ENCODE results near the gene DLST.

The DLST gene

DNA sequence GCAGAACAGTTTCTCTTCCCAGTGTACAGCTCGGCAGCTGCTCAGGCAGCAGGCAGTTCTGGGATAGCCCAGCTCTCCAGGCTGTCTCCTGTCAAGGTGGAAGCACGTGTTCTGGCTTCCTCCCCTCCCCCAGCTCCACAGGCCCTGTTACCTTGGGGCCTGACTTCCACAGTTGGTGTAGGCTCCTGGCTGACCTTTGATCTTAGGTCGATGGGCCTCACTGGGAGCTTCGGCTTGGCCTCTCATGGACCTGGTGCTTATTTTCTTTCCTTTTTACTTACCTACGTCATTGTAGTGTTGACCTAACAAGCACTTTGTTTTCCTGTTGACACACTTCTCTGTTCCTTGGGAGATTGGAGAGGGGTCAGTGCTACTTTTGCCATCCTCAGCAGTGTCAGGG, 17.0 kb downstream of the DLST start:
- H3K27ac Mint-ChIP-seq, result no peak overlapping the region
- no peak overlapping the region for H3K4me3 Mint-ChIP-seq
- no peaks in the 10 kb centered on the region for H3K27me3 Mint-ChIP-seq
- DNase-seq, result no peak
- peaks cover 59% of the 10 kb centered on the region for H3K36me3 Mint-ChIP-seq (ENCODE audit: low read depth)
- no peak for ATAC-seq
- no peaks in the 10 kb centered on the region for H3K4me1 Mint-ChIP-seq
- no peaks in the 10 kb centered on the region for H3K9me3 Mint-ChIP-seq

DNA sequence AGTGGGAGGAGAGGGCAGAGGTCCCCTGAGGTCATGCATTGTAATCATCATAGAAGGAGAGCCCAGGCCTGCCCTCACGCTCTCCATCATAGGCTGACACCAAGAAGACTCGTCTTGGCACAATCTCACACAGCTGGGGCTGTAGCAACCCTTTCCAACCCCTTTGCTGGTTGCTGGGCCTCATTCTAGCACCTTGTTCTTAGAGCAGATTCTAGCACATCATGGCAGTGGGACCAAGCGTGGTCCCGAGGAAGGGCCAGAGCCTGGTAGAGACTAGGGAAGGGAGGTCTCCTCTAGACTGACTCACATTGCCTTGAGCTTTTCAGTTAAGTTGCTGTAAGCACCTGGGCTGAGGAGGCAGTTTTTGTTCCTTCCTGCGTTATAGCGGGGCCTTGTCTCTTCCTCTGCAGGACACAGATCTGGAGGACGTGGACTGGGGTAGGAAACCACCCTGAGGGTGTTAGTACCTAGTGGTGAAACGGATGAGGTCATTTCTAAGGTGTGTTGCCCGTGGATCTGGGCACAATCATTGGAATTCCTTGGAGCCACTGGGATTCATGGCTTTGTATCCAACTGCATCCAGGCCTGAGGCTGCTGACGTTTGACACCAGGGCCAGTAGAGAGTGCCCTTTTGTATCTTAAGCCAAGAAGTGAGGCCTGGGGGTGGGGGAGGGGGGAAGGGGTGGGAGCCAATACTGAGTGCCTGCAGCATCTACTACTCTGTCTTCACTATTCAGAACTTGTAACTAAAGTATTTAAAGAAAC, 21.4 kb downstream of the DLST start:
- Mint-ChIP-seq H3K27ac (peak overlapping the region; percentile 3), H3K36me3 (ENCODE audit: low read depth) (peaks cover 40% of the 10 kb centered on the region), H3K4me3 (no peak overlapping the region), H3K4me1 (peaks cover 4% of the 10 kb centered on the region), H3K9me3 (no peaks in the 10 kb centered on the region), H3K27me3 (no peaks in the 10 kb centered on the region)
- DNase-seq, result no peak
- no peak for ATAC-seq

GRCh38 chr14:74904635-74905503, 23.2 kb downstream of the DLST start:
- Mint-ChIP-seq H3K4me1 (peaks cover 4% of the 10 kb centered on the region), H3K27me3 (no peaks in the 10 kb centered on the region), H3K9me3 (no peaks in the 10 kb centered on the region), H3K36me3 (ENCODE audit: low read depth) (peaks cover 24% of the 10 kb centered on the region), H3K27ac (peak overlapping the region; percentile 59), H3K4me3 (no peak overlapping the region)
- ATAC-seq (no peak), DNase-seq (no peak)

- peaks cover 16% of the 10 kb centered on the region for H3K36me3 Mint-ChIP-seq (ENCODE audit: low read depth)
- no peaks in the 10 kb centered on the region for H3K27me3 Mint-ChIP-seq
- H3K27ac Mint-ChIP-seq, result peak overlapping the region; percentile 59
- no peaks in the 10 kb centered on the region for H3K9me3 Mint-ChIP-seq
- peaks cover 4% of the 10 kb centered on the region for H3K4me1 Mint-ChIP-seq
- peak; percentile 88 for DNase-seq
- ATAC-seq, result peak; percentile 65
- no peak overlapping the region for H3K4me3 Mint-ChIP-seq
Measured at GRCh38 chr14:74905595-74906142, 24.0 kb downstream of the DLST start.

DNA sequence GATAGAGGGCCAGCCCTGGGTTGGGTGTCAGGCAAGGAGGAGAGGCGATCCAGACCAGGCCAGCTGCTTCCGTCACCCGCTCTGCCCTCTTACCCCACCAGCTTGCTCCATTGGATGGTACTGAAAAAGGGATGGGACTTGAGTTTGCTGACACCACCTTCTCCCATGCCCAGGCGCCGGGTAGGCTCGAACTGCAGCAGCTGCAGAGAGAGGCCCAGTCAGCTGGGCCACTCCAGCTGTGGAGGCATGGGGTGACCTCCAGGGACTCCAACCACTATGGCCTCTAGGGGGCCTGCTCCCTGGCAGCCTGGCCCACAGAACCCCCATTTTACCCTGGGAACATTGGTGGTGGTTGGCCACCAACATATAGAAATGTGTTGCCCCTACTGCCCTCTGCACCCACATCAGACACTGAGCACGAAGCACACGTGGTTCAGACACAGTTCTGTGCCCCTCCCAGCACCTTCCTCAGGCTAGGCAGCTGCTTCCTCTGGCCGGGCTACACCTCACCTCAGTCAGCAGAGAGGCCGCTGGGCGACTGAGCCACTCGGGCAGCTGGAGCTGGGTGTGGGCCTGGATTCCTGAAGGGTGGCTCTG, 25.3 kb downstream of the DLST start:
- Mint-ChIP-seq H3K4me3 (no peak overlapping the region), H3K36me3 (ENCODE audit: low read depth) (peaks cover 12% of the 10 kb centered on the region), H3K27me3 (no peaks in the 10 kb centered on the region), H3K9me3 (no peaks in the 10 kb centered on the region), H3K27ac (no peak overlapping the region), H3K4me1 (peaks cover 4% of the 10 kb centered on the region)
- ATAC-seq, result no peak
- DNase-seq, result no peak

DNA sequence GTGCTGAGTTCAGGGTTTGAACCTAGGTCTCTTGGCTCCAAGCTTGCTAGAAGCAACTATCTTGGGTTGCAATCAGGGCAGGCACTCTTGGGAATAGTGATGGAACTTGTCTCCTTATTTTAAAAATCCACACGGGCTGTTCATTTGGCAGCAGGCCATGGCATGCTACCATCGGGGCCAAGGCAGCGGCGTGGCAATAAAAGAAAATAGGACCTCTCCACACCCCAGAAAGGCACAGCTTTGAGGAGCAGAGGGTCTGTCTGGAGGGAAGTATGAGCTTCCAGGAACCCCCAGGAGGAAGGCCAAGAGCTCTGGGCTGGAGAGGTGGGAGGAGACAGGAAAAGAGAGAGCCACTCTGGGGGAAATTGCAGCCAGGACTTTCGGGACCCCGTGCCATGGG, 26.0 kb downstream of the DLST start:
- Mint-ChIP-seq H3K9me3 (no peaks in the 10 kb centered on the region), H3K4me3 (no peak overlapping the region), H3K27me3 (no peaks in the 10 kb centered on the region), H3K36me3 (ENCODE audit: low read depth) (peaks cover 12% of the 10 kb centered on the region), H3K4me1 (peaks cover 4% of the 10 kb centered on the region), H3K27ac (no peak overlapping the region)
- no peak for ATAC-seq
- DNase-seq, result no peak

DNA sequence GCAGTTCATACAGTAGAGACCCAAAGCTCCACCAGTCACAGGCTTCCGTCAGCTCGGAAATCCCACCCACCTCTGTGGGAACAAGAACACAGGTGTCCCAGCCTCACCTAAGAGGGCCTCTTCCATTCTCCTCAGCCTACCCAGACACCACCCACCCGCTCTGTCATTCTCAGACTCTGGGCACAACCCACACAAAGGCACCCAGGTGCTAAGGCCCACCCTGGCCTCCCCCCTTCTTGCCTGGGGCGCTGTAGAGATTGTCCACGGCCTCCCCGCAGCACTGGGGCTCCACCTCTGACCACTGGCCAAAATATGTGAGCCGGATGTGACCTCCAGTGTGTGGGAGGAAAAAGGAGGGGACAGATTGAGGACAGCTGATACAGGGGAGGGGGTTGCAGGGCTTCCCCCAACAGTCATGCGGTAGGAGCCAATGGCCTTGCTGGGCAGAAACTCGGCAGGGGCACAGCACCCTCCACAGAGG, 27.2 kb downstream of the DLST start:
- peaks cover 4% of the 10 kb centered on the region for H3K4me1 Mint-ChIP-seq
- ATAC-seq (no peak), DNase-seq (no peak)
- peaks cover 4% of the 10 kb centered on the region for H3K36me3 Mint-ChIP-seq (ENCODE audit: low read depth)
- no peak overlapping the region for H3K4me3 Mint-ChIP-seq
- no peaks in the 10 kb centered on the region for H3K27me3 Mint-ChIP-seq
- no peak overlapping the region for H3K27ac Mint-ChIP-seq
- no peaks in the 10 kb centered on the region for H3K9me3 Mint-ChIP-seq

DNA sequence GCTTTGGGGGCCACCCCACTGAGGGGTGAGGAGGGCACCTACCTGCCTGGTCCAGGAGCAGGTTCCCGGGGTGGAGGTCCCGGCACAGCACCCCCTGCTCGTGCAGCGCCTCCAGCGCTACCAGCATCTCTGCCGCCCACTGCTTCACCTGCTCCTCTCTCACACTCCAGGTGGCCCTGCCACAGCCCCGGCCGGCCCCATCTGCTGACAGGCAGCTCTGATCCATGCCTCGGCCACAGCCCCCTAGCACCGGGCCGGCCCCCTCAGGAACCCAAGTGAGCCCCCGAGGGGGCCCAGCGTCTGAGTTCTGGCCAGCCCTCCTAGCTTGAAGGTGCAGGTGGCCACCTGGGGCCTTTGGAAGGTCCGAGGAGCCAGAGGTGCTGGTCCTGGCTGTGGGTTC, 27.8 kb downstream of the DLST start:
- DNase-seq (no peak), ATAC-seq (no peak)
- H3K27me3 Mint-ChIP-seq, result no peaks in the 10 kb centered on the region
- H3K27ac Mint-ChIP-seq, result no peak overlapping the region
- no peak overlapping the region for H3K4me3 Mint-ChIP-seq
- no peaks in the 10 kb centered on the region for H3K9me3 Mint-ChIP-seq
- peaks cover 4% of the 10 kb centered on the region for H3K4me1 Mint-ChIP-seq
- peaks cover 2% of the 10 kb centered on the region for H3K36me3 Mint-ChIP-seq (ENCODE audit: low read depth)

- no peak for ATAC-seq
- Mint-ChIP-seq H3K27me3 (no peaks in the 10 kb centered on the region), H3K27ac (no peak overlapping the region), H3K4me3 (no peak overlapping the region), H3K4me1 (peaks cover 4% of the 10 kb centered on the region), H3K36me3 (ENCODE audit: low read depth) (peaks cover 2% of the 10 kb centered on the region), H3K9me3 (no peaks in the 10 kb centered on the region)
- no peak for DNase-seq
Measured at GRCh38 chr14:74909911-74910310, 28.2 kb downstream of the DLST start.

- no peak for ATAC-seq
- Mint-ChIP-seq H3K27me3 (no peaks in the 10 kb centered on the region), H3K4me3 (no peak overlapping the region), H3K4me1 (peaks cover 3% of the 10 kb centered on the region), H3K9me3 (no peaks in the 10 kb centered on the region), H3K27ac (no peak overlapping the region), H3K36me3 (ENCODE audit: low read depth) (no peaks in the 10 kb centered on the region)
- DNase-seq, result no peak
Measured at GRCh38 chr14:74910556-74910955, 28.8 kb downstream of the DLST start.

DNA sequence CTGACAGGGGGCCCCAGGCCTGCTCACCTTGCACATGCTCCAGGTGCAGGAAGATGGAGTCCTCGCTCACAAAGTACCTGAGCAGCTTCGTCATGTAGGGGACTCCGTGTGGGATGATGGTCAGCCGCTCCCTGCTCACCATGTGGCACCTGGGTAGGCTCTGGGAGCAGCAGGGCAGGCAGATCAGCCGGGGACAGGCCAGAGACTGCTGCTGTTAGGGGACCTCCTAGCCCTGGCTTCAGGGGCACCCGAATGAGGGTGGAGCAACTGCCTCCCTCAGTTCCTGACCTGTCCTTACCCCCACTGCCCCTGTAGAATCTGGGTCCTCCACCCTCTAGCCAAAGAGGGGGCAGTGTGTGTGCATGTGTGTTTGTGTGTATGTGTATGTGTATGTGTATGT, 29.5 kb downstream of the DLST start:
- H3K27me3 Mint-ChIP-seq, result no peaks in the 10 kb centered on the region
- ATAC-seq (no peak), DNase-seq (no peak)
- H3K4me3 Mint-ChIP-seq, result no peak overlapping the region
- no peak overlapping the region for H3K27ac Mint-ChIP-seq
- H3K36me3 Mint-ChIP-seq (ENCODE audit: low read depth), result no peaks in the 10 kb centered on the region
- no peaks in the 10 kb centered on the region for H3K4me1 Mint-ChIP-seq
- no peaks in the 10 kb centered on the region for H3K9me3 Mint-ChIP-seq

- DNase-seq (no peak), ATAC-seq (no peak)
- no peaks in the 10 kb centered on the region for H3K9me3 Mint-ChIP-seq
- H3K27ac Mint-ChIP-seq, result no peak overlapping the region
- no peaks in the 10 kb centered on the region for H3K36me3 Mint-ChIP-seq (ENCODE audit: low read depth)
- H3K4me1 Mint-ChIP-seq, result no peaks in the 10 kb centered on the region
- no peaks in the 10 kb centered on the region for H3K27me3 Mint-ChIP-seq
- H3K4me3 Mint-ChIP-seq, result no peak overlapping the region
Measured at GRCh38 chr14:74911704-74912103, 30.0 kb downstream of the DLST start.

GRCh38 chr14:74912111-74912510, 30.4 kb downstream of the DLST start:
- H3K27me3 Mint-ChIP-seq, result no peaks in the 10 kb centered on the region
- no peaks in the 10 kb centered on the region for H3K36me3 Mint-ChIP-seq (ENCODE audit: low read depth)
- H3K9me3 Mint-ChIP-seq, result no peaks in the 10 kb centered on the region
- DNase-seq, result no peak
- no peak overlapping the region for H3K27ac Mint-ChIP-seq
- ATAC-seq, result no peak
- H3K4me1 Mint-ChIP-seq, result no peaks in the 10 kb centered on the region
- H3K4me3 Mint-ChIP-seq, result no peak overlapping the region

DNA sequence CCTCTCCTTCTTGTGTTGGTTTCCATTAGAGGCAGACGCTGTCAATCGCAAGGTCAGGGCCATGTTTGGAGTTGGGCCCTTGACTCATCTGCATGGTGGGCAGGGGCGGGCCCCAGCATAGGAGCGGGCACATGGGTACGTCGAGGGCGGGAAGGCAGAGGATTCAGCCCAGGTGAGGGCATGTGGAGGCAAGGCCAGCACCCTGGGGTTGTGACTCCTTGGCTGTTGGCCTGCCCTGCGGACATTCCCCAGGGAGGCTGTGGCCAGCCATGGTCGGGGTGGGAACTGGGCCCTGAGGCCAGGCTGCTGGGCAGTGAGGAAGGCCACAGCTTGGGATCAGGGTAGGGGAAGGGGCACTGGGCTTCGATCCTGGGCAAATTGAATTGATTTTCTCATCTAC, 31.1 kb downstream of the DLST start:
- no peaks in the 10 kb centered on the region for H3K27me3 Mint-ChIP-seq
- no peaks in the 10 kb centered on the region for H3K4me1 Mint-ChIP-seq
- no peaks in the 10 kb centered on the region for H3K9me3 Mint-ChIP-seq
- ATAC-seq (no peak), DNase-seq (no peak)
- H3K36me3 Mint-ChIP-seq (ENCODE audit: low read depth), result no peaks in the 10 kb centered on the region
- no peak overlapping the region for H3K4me3 Mint-ChIP-seq
- H3K27ac Mint-ChIP-seq, result no peak overlapping the region
